A549 (cell line): ENCODE data around the gene IGF2. TPM values are rescaled to one million over a fixed set of nuclear protein-coding genes. Genes with fewer than 3 reads are reported as not detected.

Experiments
- ATAC-seq, 2 experiments: fragments of 200-7000 bp in 1 of 2; fragments of >200 bp in 1 of 2; cut with Nextera tagmentation in 1 of 2; cut with Tn5 transposase in 1 of 2; 3 replicates each; pipeline versions ENCODE4 v1.8.0 to v1.9.1; 2018 to 2020; ENCODE audit warnings: mild to moderate bottlenecking in 1 of 2, moderate library complexity in 1 of 2
- CTCF ChIA-PET: fragments of 300-600 bp; sonication (Branson Sonifier 250); formaldehyde crosslinking; extraction: SDS; loops from one replicate; lab custom pipeline; 2021; ENCODE audit warnings: antibody characterized with exemption, inconsistent platforms; lab: Yijun Ruan, JAX
- POLR2A ChIA-PET: fragments of 350-600 bp; formaldehyde crosslinking; extraction: SDS; loops from one replicate; lab custom pipeline; 2021; ENCODE audit warnings: antibody characterized with exemption, inconsistent platforms; lab: Yijun Ruan, JAX
- DNase-seq, 2 experiments: peaks; one replicate each; pipeline versions ENCODE4 v3.0.0 to v3.0.0-alpha.2; 2011 to 2016; ENCODE audit warnings: low read depth in 1 of 2, low spot score in 1 of 2
- FAIRE-seq: peaks from 2 replicates; lab custom pipeline; 2011; peaks lifted over from hg19 to GRCh38; lab: Jason Lieb, UNC
- H3K27ac ChIP-seq, 2 experiments: fragments of >200 bp; sonication (Bioruptor Twin); formaldehyde crosslinking; 3 replicates each; pipeline ENCODE4 v1.5.1; 2016 to 2017
- H3K4me1 ChIP-seq: fragments of >200 bp; sonication (Bioruptor Twin); formaldehyde crosslinking; 3 replicates; pipeline ENCODE4 v1.6.1; 2016
- H3K4me2 ChIP-seq: fragments of >200 bp; sonication (Bioruptor Twin); formaldehyde crosslinking; 3 replicates; pipeline ENCODE4 v1.6.1; 2016
- H3K4me3 ChIP-seq: fragments of >200 bp; sonication (Bioruptor Twin); formaldehyde crosslinking; 3 replicates; pipeline ENCODE4 v1.5.1; 2016
- H3K9me3 ChIP-seq: fragments of >200 bp; sonication (Bioruptor Twin); formaldehyde crosslinking; 3 replicates; pipeline ENCODE4 v1.6.1; 2016
- ATOH8 ChIP-seq: fragments of 250-450 bp; sonication (Bioruptor Pico); IDR thresholded peaks from 2 replicates; pipeline ENCODE4 v1.5.0; 2020; ENCODE audit warnings: low read depth, mild to moderate bottlenecking, moderate library complexity
- BCL3 ChIP-seq: fragments of >200 bp; sonication (Bioruptor Twin); formaldehyde crosslinking; IDR thresholded peaks from 3 replicates; pipeline ENCODE4 v1.6.1; 2016
- BHLHE40 ChIP-seq: IDR thresholded peaks from 2 replicates; pipeline ENCODE4 v1.6.1; 2012; ENCODE audit warnings: low read depth, low read length, inconsistent platforms
- CBX2 ChIP-seq: fragments of 200-600 bp; sonication (generic); IDR thresholded peaks from 2 replicates; pipeline ENCODE4 v1.6.1; 2016; ENCODE audit warnings: low read depth, mild to moderate bottlenecking, borderline replicate concordance
- ELK1 ChIP-seq: fragments of 150-350 bp; IDR thresholded peaks from 2 replicates; pipeline ENCODE4 v1.6.1; 2014; ENCODE audit warnings: low read depth, mild to moderate bottlenecking, low read length
- EP300 ChIP-seq, 2 experiments: fragments of >200 bp; sonication (Bioruptor Twin); formaldehyde crosslinking; IDR thresholded peaks; 2 replicates in 1 of 2; 3 replicates in 1 of 2; pipeline ENCODE4 v1.6.1; 2016 to 2017
- ESRRA ChIP-seq: fragments of 150-350 bp; IDR thresholded peaks from 2 replicates; pipeline ENCODE4 v1.6.1; 2014; ENCODE audit warnings: mild to moderate bottlenecking, low read length, borderline replicate concordance
- HDAC2 ChIP-seq: fragments of 200-600 bp; sonication (generic); IDR thresholded peaks from 2 replicates; pipeline ENCODE4 v1.6.1; 2016
- HOXB13 ChIP-seq: fragments of 250-450 bp; sonication (Bioruptor Pico); IDR thresholded peaks from 2 replicates; pipeline ENCODE4 v1.5.0; 2020; ENCODE audit warnings: low read depth, mild to moderate bottlenecking, moderate library complexity
- MAFK ChIP-seq: fragments of 450-650 bp; IDR thresholded peaks from 2 replicates; pipeline ENCODE4 v1.6.1; 2014; ENCODE audit not compliant: partially characterized antibody
- MAZ ChIP-seq: fragments of 150-350 bp; IDR thresholded peaks from 2 replicates; pipeline ENCODE4 v1.6.1; 2014; ENCODE audit warnings: antibody characterized with exemption, low read depth, low read length, borderline replicate concordance
- NFE2L2 ChIP-seq: fragments of 150-350 bp; conservative IDR thresholded peaks from 2 replicates; pipeline ENCODE4 v1.6.1; 2014; ENCODE audit warnings: low read length
- NPAS2 ChIP-seq: fragments of 250-450 bp; sonication (Bioruptor Pico); IDR thresholded peaks from 2 replicates; pipeline ENCODE4 v1.8.0; 2022; ENCODE audit warnings: mild to moderate bottlenecking, moderate library complexity, borderline replicate concordance
- NR3C1 ChIP-seq: fragments of >200 bp; sonication (Bioruptor Twin); formaldehyde crosslinking; IDR thresholded peaks from 3 replicates; pipeline ENCODE4 v1.6.1; 2017
- POLR2A ChIP-seq: IDR thresholded peaks from 2 replicates; pipeline ENCODE4 v1.6.1; 2012; ENCODE audit warnings: mild to moderate bottlenecking, low read length
- RAD21 ChIP-seq, 2 experiments: fragments of >200 bp in 1 of 2; sonication (Bioruptor Twin) in 1 of 2; formaldehyde crosslinking in 1 of 2; IDR thresholded peaks in 1 of 2; conservative IDR thresholded peaks in 1 of 2; 2 replicates in 1 of 2; 3 replicates in 1 of 2; pipeline ENCODE4 v1.6.1; 2012 to 2018; ENCODE audit warnings: inconsistent platforms in 1 of 2
- RCOR1 ChIP-seq: fragments of 150-350 bp; IDR thresholded peaks from 2 replicates; pipeline ENCODE4 v1.6.1; 2014; ENCODE audit warnings: antibody characterized with exemption, low read length, low read depth
- RFX5 ChIP-seq: fragments of 450-650 bp; IDR thresholded peaks from 2 replicates; pipeline ENCODE4 v1.7.1; 2014; ENCODE audit warnings: antibody characterized with exemption, mild to moderate bottlenecking, moderate library complexity
- RNF2 ChIP-seq: fragments of 200-600 bp; sonication (generic); IDR thresholded peaks from 2 replicates; pipeline ENCODE4 v1.6.1; 2016; ENCODE audit warnings: low read depth, mild to moderate bottlenecking, antibody characterized with exemption, moderate library complexity, borderline replicate concordance
- SREBF2 ChIP-seq: fragments of 450-650 bp; IDR thresholded peaks from 2 replicates; pipeline ENCODE4 v1.6.1; 2014; ENCODE audit warnings: mild to moderate bottlenecking, moderate library complexity
- ZFP36 ChIP-seq: fragments of 450-650 bp; IDR thresholded peaks from 2 replicates; pipeline ENCODE4 v1.6.1; 2014; ENCODE audit warnings: borderline replicate concordance; ENCODE audit not compliant: partially characterized antibody
- ZNF302 ChIP-seq: fragments of 250-450 bp; sonication (Bioruptor Pico); IDR thresholded peaks from 2 replicates; pipeline ENCODE4 v1.9.0; 2021; ENCODE audit warnings: inconsistent platforms, mild to moderate bottlenecking, moderate library complexity
- WGBS: methylation state at CpG from one replicate; pipeline ENCODE4 v1.1.6; 2017; ENCODE audit errors: missing lambda C conversion rate; 5-methylcytosine and 5-hydroxymethylcytosine counted together
- polyA plus RNA-seq, 4 experiments: library from polyadenylated mRNA; depleted of rRNA in 3 of 4; stranded (reverse); fragments of >200 nt; fragmentation: RNase III in 1 of 4; extraction: RNeasy Plus Mini Kit Qiagen cat#74134 plus additional on column Dnase treatment in 1 of 4; gene quantifications; 2 replicates in 3 of 4; 3 replicates in 1 of 4; pipeline ENCODE4 v1.2.3, GENCODE V29; 2011 to 2017
- TF ChIP-seq, protein P1 (sequence below): fragments of >200 bp; sonication (Bioruptor Twin); formaldehyde crosslinking; IDR thresholded peaks from 2 replicates; pipeline ENCODE4 v1.6.1; 2016

Gene IGF2
- polyA plus RNA-seq, 2 of the 4 experiments (the other 2 are of a cell fraction), result 2.0 to 2.9 TPM

GRCh38 chr11:2136952-2137201 lies 2.3 kb downstream of the IGF2 start:
- CTCF ChIA-PET, result interaction anchor here (2.5 to 12.1 kb wide), 2 partner anchors 14 to 99 kb away, joined by 14 to 152 read pairs; no protein-coding TSS in a partner anchor
- POLR2A ChIA-PET, result no interaction called here
- no peak overlapping the region for H3K4me3 ChIP-seq

GRCh38 chr11:2136209-2136951 lies 2.8 kb downstream of the IGF2 start:
- ChIA-PET CTCF (interaction anchor here (0.8 to 12.1 kb wide), 4 partner anchors 7 to 485 kb away, joined by 3 to 152 read pairs (median 10); no protein-coding TSS in a partner anchor), POLR2A (no interaction called here)
- H3K27ac ChIP-seq, result no peak overlapping the region
- no peak for ATAC-seq
- H3K4me1 ChIP-seq, result peaks cover 14% of the 10 kb centered on the region
- no peak for DNase-seq
- no peak for FAIRE-seq
- no peak overlapping the region for H3K4me2 ChIP-seq
- TF ChIP-seq, protein P1, sequence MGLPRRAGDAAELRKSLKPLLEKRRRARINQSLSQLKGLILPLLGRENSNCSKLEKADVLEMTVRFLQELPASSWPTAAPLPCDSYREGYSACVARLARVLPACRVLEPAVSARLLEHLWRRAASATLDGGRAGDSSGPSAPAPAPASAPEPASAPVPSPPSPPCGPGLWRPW, result no peak
- no peak for TF ChIP-seq RNF2
- H3K9me3 ChIP-seq, result no peaks in the 10 kb centered on the region
- 87% methylated on average over 20 of the region's 24 CpGs for WGBS
- no peak overlapping the region for H3K4me3 ChIP-seq

More at GRCh38 chr11:2136952-2137201, 2.3 kb downstream of the IGF2 start:
- H3K27ac ChIP-seq, result no peak overlapping the region
- DNase-seq (no peak), ATAC-seq (peak in 1 of 2 experiments; percentile 26; a peak in 3 of 6 replicates), FAIRE-seq (no peak)
- H3K9me3 ChIP-seq, result no peaks in the 10 kb centered on the region
- H3K4me1 ChIP-seq, result peaks cover 14% of the 10 kb centered on the region
- TF ChIP-seq RCOR1, result no peak
- no peak for TF ChIP-seq HDAC2
- TF ChIP-seq, protein P1, result no peak
- TF ChIP-seq BHLHE40, result no peak
- H3K4me2 ChIP-seq, result no peak overlapping the region; the same call in 2 of the 3 replicates
- WGBS, result 93% methylated on average over 8 of the region's 8 CpGs

DNA sequence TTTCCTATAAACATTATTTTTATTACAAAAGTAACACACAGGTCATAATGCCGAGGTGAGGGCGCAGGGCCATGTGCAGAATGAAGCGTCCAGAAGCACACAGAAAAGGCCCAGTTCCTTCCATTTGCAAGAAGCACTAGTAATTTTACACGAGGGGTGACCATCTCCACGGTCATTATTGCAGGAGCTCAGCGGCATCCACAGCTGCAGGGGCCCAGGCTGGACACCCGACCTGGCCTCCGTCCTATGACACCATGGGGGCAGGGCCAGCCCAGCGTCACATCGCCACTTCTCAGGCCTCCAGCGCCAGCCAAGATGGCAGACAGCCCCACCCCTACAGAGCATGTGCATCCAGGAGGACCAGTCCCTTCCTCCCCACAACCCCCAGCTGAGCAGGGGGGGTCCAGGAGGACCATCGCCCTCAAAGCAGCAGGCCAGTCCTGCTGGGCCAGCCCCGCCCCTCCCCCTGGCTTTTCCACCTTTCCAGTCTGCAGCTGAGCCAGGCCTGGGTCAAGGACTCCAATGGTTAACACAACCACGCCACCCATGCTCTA lies 3.5 kb downstream of the IGF2 start:
- H3K4me2 ChIP-seq, result no peak overlapping the region
- FAIRE-seq (no peak), DNase-seq (no peak)
- CTCF ChIA-PET, result interaction anchor here (0.8 to 12.1 kb wide), 4 partner anchors 8 to 485 kb away, joined by 3 to 152 read pairs (median 10); no protein-coding TSS in a partner anchor
- TF ChIP-seq NFE2L2 (no peak), NPAS2 (CRISPR knock-in tag) (no peak), NR3C1 (no peak), RFX5 (no peak)
- TF ChIP-seq, all 56 proteins: peak for 0
- ATAC-seq, result no peak
- POLR2A ChIA-PET, result no interaction called here
- WGBS, result 90% methylated on average over 13 of the region's 14 CpGs
- Histone ChIP-seq H3K27ac (no peak overlapping the region), H3K4me3 (no peak overlapping the region), H3K9me3 (no peaks in the 10 kb centered on the region), H3K4me1 (peaks cover 14% of the 10 kb centered on the region)

DNA sequence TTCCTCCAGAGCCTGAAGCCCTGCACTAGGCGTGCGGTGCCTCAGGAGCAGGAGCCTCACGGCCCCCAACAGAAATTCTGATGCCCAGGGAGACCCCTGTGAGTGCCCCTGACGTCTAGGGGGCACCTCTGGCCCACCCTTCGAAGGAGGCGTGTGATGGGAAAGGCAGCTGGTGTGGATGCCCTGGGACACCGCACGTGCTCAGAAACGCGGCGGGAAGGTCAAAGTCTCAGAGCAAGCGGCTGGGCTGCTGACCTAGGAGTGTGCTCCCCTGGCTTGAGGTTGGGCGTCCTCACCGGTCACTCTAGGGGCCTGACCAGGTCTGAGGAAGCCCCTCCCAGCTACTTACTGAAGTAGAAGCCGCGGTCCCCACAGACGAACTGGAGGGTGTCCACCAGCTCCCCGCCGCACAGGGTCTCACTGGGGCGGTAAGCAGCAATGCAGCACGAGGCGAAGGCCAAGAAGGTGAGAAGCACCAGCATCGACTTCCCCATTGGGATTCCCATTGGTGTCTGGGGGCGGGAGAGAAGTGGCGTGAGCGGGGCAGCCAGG lies 4.1 kb downstream of the IGF2 start:
- ATAC-seq, result no peak

More for the DNA sequence above, 4.1 kb downstream of the IGF2 start:
- ChIA-PET POLR2A (no interaction called here), CTCF (interaction anchor here (2.5 to 12.1 kb wide), 2 partner anchors 15 to 98 kb away, joined by 14 to 152 read pairs; no protein-coding TSS in a partner anchor)
- DNase-seq, result no peak
- 86% methylated on average over 23 of the region's 26 CpGs for WGBS
- Histone ChIP-seq H3K4me1 (peaks cover 14% of the 10 kb centered on the region), H3K4me3 (no peak overlapping the region), H3K27ac (no peak overlapping the region), H3K9me3 (no peaks in the 10 kb centered on the region), H3K4me2 (no peak overlapping the region)
- no peak for FAIRE-seq
- TF ChIP-seq ZNF302 (CRISPR knock-in tag) (no peak), ZFP36 (no peak), MAZ (no peak), RAD21 (conservative IDR thresholded peaks at IDR 0.05 in 1 of 2, IDR thresholded peaks at IDR 0.05 in 1 of 2) (no peak), RNF2 (no peak), ESRRA (no peak), HOXB13 (CRISPR knock-in tag) (no peak), ATOH8 (CRISPR knock-in tag) (no peak), EP300 (IDR thresholded peaks at IDR 0.05) (no peak), ELK1 (no peak), RCOR1 (no peak), MAFK (no peak), POLR2A (no peak), CBX2 (no peak), BHLHE40 (no peak), SREBF2 (no peak), BCL3 (no peak)
- TF ChIP-seq, all 56 proteins: peak for 0
